Skin epidermis (tissue), 12 donors: Measurements from ENCODE around the gene AMBN.

Experiments
- H3K27ac ChIP-seq, 21 experiments: fragments of 200-600 bp; sonication (generic) in 11 of 21; one replicate each; pipeline ENCODE4 v1.5.0; 2020; ENCODE audit warnings: mild to moderate bottlenecking in 3 of 21, inconsistent platforms in 2 of 21, moderate library complexity in 2 of 21
- H3K4me3 ChIP-seq, 7 experiments: fragments of 200-600 bp; sonication (generic) in 2 of 7; one replicate each; pipeline ENCODE4 v1.5.0; 2020; ENCODE audit warnings: inconsistent platforms in 2 of 7, mild to moderate bottlenecking in 2 of 7, moderate library complexity in 1 of 7

AMBN gene, protein sequence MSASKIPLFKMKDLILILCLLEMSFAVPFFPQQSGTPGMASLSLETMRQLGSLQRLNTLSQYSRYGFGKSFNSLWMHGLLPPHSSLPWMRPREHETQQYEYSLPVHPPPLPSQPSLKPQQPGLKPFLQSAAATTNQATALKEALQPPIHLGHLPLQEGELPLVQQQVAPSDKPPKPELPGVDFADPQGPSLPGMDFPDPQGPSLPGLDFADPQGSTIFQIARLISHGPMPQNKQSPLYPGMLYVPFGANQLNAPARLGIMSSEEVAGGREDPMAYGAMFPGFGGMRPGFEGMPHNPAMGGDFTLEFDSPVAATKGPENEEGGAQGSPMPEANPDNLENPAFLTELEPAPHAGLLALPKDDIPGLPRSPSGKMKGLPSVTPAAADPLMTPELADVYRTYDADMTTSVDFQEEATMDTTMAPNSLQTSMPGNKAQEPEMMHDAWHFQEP

DNA sequence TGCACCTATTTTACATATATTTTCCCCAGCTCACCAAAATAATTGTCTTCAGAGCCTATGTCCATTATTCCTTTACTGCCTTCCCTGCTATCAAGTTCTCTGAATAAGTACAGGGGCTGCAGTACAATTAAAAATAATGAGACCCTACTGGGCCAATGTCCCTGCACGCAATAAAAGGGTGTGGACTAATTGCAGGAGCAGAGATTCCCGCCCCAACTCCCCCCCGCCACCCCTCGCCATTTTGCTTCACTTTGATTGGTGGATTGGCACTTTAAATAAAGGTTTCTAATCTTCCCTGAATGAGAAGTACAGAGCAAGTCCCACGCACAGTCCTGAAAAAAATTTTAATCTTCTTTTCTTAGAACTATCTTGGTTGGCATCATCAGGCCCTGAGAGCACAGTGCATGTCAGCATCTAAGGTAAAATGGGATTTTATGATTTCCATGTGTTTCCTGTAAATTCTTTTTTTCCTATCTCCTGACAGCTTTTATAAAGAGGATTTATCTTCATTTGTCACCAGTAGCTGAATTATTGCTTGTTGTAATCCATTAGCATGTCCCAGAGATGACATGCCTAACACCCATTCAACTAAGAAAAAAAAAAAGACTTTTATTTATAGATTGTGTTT lies at the start of gene AMBN:
AMBN (plus strand) TSS at position 302 of the 628 bp plus-strand sequence; CDS start at position 405, 103 bp downstream.
- H3K27ac ChIP-seq: no peak within 1 kb of the TSS
- H3K4me3 ChIP-seq: no peak within 1 kb of the TSS

DNA sequence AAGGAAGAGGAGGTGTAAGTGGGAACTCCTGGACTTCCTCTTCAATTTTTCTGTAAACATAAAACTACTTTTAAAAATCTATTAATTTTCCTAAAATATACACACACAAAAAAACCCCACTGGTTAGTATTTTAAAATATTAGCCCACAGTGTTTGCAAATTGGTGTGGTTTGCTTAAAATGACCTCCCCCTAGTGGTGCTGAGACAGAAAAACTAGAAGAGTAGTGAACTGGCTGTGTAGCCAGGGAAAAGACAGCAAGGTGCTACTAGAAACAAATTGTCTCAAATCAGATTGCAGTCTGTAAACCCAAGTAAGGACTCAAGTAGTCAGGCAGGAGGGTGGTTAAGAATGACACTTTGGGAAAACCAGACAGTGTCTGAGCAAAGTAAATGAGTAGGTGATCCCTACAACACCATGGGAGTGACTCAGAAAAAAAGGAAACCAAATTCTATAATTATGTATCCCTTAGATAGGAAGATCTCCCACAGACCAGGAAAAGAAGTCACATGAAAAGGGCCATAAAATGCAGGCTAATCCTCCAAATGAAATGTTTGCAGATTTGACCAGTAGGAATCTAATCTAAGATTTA lies 47.7 kb upstream of the AMBN start:
- Histone ChIP-seq H3K27ac (no peak overlapping the region), H3K4me3 (no peak overlapping the region)

DNA sequence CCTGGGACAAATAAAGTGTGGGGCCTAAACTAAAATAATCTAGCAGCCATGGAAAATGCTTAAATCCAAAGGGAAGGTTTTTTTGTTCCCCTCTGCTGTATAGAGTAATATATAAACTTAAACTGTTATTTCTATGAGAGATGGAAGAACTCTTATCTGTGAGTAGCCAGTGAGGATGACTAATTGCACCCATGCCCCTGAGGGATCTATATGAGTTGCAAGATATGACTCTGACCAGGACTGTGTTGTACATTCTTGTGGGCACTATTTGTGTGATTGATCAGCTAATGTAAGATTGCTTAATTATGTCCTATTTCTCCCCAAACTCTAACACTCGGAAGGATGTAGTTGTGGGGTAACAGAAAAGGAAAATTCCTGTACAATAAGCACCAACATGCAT lies 35.2 kb upstream of the AMBN start:
- no peak overlapping the region for H3K27ac ChIP-seq
- no peak overlapping the region for H3K4me3 ChIP-seq

DNA sequence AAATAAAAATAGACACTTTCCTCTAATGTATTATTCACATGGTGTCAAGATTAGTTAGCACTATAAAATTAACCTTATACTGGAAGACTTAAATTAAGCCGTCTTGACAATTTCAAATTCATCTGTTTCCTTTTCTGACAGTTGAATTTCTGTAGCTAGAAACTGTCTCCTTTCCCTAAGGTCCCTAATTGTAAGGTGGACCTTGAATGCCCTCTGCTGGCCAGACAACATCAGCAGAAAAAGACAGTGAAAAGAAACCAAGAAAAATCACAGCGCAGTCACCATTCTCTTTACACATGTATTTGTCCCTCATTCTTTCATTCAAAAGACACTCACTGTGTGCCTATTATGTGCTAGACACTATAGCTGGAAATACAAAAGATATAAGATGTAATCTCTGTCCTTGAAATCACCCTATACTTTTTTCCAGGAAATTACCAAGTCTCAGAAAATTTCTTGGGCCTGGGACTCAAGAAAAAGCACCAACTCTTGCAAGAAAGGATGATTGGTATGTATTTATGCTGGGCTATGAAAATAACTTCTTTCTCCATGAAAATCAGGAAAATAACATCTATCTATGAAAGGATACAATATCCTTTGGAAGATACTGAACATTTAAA lies 32.7 kb upstream of the AMBN start:
- no peak overlapping the region for H3K4me3 ChIP-seq
- H3K27ac ChIP-seq: no peak overlapping the region

DNA sequence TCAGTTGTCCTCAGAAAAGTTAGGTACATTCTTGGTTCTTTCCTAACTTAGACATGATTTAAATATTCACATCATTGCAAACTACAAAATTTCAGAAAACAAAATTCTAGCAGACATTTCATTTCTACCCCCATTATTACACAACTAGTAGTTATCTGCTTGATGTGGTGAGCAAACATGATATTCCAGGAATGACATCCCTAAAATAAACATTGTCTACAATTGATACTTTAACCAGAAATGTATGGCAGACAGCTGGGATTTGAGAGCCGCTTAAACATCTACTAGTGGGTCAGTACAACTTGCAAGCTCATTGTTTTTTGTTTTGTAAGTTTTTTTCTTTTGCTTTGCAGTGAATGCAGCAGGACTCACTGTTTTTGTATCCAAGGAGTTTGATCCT lies 32.1 kb upstream of the AMBN start:
- Histone ChIP-seq H3K27ac (no peak overlapping the region), H3K4me3 (no peak overlapping the region)

DNA sequence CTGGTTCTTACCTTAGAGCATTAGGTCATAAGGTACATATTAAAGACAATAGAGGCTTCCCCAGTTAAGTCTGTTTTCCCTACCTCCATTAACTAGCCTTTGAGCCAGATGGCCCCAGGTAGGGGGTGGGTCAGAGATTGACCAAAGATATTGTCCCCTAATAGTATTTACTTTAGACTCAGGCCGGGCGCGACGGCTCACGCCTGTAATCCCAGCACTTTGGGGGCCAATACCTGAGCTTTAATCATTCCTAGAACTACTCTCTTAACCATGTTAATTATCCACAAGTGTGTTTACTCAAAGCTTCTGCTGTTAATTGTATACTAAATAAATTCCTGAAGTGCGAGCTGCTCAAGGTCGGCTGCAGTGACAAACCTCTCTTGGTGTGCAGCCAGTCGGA lies 28.0 kb upstream of the AMBN start:
- H3K27ac ChIP-seq: no peak overlapping the region
- H3K4me3 ChIP-seq: no peak overlapping the region

DNA sequence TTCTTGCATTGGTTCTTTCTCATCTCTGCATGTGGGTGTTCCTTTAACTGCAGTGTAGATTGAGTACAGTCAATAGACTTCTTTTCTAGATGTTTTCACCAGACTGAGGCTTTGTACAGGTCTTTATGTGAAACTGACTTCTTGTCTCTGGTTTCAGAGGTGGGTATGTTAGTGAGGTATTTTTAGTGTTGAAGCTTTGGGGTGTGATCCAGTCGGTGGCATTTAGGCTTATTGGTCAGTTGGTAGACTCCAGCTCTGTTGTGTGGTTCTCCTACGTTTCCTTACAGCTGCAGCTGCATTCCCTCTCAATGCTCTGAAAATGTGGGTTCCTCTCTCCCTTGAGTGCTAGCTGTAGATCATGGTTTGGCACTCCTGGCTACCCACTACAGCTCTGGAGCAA lies 21.3 kb upstream of the AMBN start:
- H3K4me3 ChIP-seq: no peak overlapping the region
- no peak overlapping the region for H3K27ac ChIP-seq

DNA sequence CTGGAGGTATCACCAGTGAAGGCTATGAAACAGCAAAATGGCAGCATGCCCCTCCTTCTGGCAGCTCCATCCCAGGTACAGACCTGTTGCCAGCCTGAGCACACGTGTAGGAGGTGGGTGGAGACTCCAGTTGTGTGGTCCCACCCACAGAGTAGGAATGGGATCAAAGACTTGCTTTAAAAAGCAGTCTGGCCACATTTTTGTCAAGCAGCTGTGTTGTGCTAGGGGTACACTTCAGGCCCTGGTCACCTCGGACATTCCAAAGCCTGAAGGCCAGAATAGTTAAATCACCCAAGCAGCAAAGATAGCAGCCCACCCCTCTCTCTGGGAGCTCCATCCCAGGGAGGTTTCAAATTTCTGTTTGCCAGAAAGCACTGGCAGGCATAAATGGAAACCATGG lies 20.3 kb upstream of the AMBN start:
- Histone ChIP-seq H3K4me3 (no peak overlapping the region), H3K27ac (no peak overlapping the region)

DNA sequence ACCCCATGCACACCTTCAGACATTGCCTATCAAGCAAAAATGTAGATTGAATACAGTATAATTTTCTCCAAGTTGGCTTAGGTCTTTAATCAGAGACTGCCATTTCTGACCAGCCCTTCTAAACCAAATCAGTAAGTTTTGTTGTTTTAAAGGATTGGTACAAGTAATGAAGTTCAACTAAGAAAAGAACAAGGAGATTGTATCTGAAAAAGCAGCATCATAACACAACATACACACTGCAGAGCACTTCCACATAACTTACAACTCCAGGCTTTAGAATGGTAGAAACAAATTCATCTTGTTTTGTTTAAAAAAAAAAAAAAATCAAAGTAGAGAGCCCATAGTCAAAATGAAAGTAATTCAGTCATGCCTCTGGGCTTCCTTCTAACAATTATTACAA lies 16.1 kb upstream of the AMBN start:
- H3K27ac ChIP-seq: no peak overlapping the region
- H3K4me3 ChIP-seq: no peak overlapping the region

DNA sequence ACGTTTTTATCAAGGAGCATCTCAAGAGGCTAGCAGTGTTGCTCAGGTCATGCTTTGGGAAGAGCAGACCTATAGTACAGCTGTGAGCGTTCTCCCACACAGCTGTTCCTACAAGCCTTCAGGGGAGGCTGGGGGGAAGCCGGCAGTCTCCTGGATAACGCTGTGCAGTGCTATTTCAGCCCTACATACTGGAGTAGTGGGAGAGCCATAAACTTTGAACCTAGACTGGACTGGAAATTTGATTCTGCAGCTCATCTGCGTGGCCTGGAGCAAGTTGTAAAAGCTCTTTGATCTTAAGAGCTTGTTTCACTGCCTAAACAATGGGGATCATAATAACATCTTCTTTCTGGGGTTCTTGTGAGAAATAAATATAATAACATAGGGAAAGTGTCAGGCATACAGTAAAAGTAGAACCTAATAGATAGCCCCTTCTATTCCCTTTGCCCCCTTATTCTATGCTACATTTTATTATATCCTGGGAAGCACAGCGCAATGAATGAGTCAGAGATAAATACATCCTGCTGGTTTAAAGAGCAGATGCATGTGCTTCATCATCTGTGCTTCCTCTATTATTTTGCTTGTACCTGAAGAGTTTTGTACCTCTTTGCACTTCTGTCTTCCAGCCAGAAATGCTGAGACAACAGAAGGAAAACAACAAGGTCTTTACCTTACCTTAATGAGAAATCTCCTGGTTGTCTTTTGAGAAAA lies 14.7 kb upstream of the AMBN start:
- Histone ChIP-seq H3K4me3 (no peak overlapping the region), H3K27ac (no peak overlapping the region)

DNA sequence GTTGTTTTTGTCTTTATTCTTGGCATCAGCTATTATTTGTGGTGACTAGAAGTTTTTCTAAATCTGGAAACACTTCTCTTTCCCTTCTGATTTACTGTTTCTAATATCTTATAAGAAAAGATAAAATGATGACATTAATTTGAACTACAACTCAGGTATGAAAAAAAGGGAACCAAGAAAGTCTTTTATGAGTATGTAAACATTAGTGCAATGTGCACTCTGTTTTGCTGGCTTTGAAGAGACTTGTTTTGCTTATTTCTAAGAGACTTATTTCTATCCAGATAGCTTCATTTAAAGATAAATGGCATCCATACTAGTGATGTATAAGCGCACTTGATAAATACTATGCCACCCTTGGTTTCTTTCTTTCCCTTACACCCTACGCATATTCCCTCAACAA lies 10.1 kb upstream of the AMBN start:
- H3K4me3 ChIP-seq: no peak overlapping the region
- H3K27ac ChIP-seq: no peak overlapping the region

DNA sequence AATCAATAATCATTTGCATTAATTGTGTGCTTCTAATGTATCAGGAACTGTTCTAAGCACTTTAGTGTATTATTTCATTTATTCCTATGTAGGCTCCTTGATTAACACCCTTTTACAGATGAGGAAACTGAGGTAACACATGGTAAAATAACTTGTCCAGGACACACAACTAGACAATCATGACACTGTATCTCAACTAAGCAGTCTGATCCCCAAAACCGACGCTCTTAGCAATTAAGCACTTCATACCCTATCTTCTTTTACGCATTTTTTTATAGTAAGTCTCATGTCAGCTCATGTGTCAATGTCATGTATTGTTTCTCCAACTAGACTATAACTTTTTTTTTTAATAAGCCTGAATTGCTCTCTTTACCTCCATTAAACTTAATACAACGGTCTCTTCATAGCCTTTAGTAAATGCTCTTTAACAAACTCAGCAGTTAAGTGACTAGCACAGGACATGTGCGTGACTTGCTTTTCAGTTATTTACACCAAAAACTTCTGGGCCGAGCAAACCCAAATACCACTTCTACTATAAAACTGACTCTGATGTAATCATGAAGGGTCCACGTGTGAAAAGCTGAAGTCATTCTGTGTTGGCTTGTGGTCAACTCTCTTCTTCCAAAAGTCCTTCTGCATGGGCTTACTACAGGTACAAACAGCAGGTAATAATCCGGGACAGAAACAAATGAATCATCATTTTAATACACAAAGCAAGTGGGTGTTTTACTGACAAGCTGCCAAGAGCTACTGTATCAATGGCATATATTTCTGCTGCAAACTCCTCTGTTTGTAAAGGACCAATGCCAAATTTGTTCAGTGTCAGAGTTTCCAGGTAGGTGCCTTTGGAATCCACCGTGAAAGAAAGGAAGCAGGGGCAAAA lies 7.9 kb upstream of the AMBN start:
- Histone ChIP-seq H3K27ac (no peak overlapping the region), H3K4me3 (no peak overlapping the region)

DNA sequence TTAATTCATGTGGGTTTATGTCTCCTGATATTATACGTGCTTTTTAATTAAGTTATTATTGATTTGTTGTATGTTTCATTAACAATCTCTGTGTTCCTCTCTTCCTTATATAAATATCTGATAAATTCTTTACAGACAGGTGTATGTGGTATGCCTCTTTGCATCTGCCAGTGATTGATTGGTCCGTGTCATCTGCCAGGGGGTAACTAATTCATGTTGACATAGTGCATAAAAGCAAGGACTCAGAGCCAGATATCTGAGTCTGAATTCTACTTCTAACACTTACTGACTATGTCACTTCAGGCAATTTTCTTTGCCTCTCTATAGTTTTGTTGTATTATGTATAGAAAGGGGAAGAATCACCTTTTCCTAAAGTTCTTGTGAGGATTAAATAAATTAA lies 5.2 kb upstream of the AMBN start:
- Histone ChIP-seq H3K27ac (no peak overlapping the region), H3K4me3 (no peak overlapping the region)

DNA sequence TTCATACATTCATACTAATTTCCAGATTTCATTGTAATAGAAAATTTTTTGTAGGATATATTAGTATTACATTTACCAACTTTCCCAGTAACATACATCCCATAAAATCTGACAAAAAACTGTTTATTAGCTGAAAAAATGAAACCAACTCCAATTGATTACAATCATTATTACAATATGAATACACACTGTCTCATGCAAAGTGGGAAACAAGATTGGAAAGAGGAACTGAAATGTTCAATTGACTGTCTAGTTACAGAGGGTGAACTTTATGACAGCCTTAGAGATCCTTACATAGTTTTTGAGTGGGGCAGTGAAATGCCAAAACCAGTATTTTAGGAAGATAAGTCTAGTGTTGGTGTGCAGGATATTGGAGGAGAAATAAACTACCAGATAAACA lies 2.3 kb upstream of the AMBN start:
- H3K4me3 ChIP-seq: no peak overlapping the region
- no peak overlapping the region for H3K27ac ChIP-seq

DNA sequence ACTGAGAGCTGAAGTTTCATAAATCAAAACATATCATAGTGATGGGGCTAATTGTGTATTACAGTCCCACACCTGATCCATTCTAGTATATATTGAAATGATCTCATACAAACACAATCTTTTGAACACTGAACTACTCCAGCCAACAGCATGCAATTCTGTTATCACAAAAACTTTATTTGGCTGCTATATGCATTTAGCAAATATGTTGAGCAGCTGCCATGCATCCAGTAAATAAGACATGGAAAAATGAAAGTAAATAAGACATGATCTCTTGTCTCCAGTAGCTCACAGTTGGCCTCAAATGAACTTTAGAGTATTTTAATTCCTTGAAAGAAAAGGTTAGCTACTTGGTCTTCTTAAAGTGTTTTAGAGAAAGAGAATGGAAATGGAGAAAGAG lies 2.1 kb downstream of the AMBN start:
- Histone ChIP-seq H3K27ac (no peak overlapping the region), H3K4me3 (no peak overlapping the region)

DNA sequence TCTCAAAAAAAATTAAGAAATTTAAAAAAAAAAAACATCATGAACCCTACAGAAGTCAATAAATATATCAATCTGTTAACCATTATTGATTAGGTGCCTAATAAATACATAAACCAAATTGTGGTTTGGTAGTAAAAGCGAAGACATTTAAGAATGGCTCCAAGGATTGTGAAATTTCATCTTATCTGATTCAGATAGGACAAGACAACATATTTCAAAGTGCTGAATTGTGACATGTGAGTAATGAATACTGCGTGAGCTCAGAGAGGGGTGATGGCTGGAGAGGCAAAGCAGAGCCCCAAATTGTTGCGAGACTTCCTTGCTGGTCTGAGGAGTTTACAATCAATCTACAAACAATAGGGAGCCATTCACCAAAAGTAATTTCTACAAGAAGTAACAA lies 8.2 kb downstream of the AMBN start:
- Histone ChIP-seq H3K4me3 (no peak overlapping the region), H3K27ac (no peak overlapping the region)

DNA sequence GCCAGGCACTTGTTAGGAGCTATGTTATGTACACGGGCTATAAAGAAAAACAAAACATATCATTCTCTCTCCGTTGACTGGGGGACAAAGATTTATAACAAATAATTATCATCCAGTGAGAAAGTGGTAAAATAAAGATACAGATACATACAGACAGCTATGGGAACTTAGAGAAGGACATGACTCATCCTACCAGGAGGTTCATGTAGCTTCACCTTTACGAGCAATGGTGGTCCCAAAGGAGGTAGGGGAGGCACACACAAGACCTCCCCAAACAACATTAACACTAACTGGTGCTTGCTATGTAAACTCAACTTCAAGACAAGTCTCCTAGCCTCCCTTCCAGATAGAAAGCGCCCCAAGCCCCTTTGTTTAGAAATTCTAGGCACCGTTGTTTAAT lies 8.9 kb downstream of the AMBN start:
- H3K27ac ChIP-seq: no peak overlapping the region
- no peak overlapping the region for H3K4me3 ChIP-seq

DNA sequence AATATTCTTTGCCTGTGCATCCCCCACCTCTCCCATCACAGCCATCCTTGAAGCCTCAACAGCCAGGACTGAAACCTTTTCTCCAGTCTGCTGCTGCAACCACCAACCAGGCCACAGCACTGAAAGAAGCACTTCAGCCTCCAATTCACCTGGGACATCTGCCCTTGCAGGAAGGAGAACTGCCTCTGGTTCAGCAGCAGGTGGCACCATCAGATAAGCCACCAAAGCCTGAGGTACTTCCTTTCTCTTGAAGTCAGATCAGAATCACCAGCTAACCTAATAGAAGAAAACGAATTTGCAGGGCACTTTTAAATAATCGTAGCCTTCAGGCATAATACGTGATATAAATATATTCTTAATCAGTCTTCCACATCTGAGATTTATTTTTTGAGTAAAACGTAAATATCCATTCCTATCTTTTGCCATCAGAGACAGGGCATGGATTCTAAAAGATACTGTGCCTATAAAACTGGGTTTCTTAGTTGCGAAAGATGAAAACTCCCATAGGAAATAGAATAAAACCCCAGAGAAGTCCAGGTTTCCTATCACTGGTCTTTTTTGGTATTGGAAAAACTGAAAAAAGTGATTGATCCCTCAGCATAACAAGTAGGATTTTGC lies 9.5 kb downstream of the AMBN start:
- Histone ChIP-seq H3K27ac (no peak overlapping the region), H3K4me3 (no peak overlapping the region)

DNA sequence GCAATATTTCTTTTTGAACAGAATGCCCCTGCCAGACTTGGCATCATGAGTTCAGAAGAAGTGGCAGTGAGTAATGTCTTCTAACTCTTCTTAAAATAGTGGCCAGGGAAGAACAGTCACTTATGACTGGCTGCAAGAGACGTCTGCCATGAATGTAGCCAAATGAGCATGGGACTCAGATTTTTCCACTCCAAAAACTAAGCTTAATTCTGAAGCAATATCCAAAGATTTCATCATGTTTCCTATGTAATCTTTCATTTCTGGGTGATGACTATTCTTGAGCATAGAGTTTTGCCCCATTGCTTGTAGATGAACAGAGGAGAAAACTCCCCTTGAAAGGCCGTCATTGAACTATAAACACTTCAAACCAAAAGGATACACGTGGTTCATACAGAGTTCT lies 11.8 kb downstream of the AMBN start:
- H3K27ac ChIP-seq: no peak overlapping the region
- H3K4me3 ChIP-seq: no peak overlapping the region
